ENCODE data around the gene GATD1. TPM values are rescaled to one million over a fixed set of nuclear protein-coding genes. Genes with fewer than 3 reads are reported as not detected.
A peak's percentile ranks its signal among the peaks of the same experiment; 100 is the strongest.

GATD1 gene
- total and polyA plus RNA-seq, 9 of the 15 experiments (the other 6 are each of a cell fraction or from before 2014, with no cell fraction given): 2.8 to 144 (median 36.9) TPM

GRCh38 chr11:809287-810039 lies 32.2 kb upstream of the GATD1 start, which contains the start of gene RPLP2 (continued):
- TF ChIP-seq ADNP (tag; IDR thresholded peaks at IDR 0.05): no peak
- 0 out of 2 replicates have a peak, but pooled peaks have one; percentile 33 for TF ChIP-seq ZNF175 (CRISPR knock-in tag; IDR thresholded peaks at IDR 0.05; ENCODE audit: low read depth)
- no peak for TF ChIP-seq RNF219 (CRISPR knock-in tag; IDR thresholded peaks at IDR 0.05)
- TF ChIP-seq MLX (CRISPR knock-in tag; conservative IDR thresholded peaks at IDR 0.05): 0 out of 4 replicates have a peak, but pooled peaks of 1 of the 2 experiments have one; percentile 47
- TF ChIP-seq FOXP4 (CRISPR knock-in tag; IDR thresholded peaks at IDR 0.05; ENCODE audit: borderline replicate concordance): peak; percentile 87
- TF ChIP-seq MTA2 (IDR thresholded peaks at IDR 0.05; ENCODE audit: low read depth): no peak
- TF ChIP-seq ZNF668 (CRISPR knock-in tag; IDR thresholded peaks at IDR 0.05): no peak
- peak; percentile 50 for TF ChIP-seq FOS (IDR thresholded peaks at IDR 0.05; ENCODE audit: extremely low read depth, insufficient read length)
- peak; percentile 86 for TF ChIP-seq SAP30 (IDR thresholded peaks at IDR 0.05; ENCODE audit: borderline replicate concordance, insufficient read depth, low read depth, low read length, poor library complexity, severe bottlenecking)
- TF ChIP-seq ZNF57 (CRISPR knock-in tag; IDR thresholded peaks at IDR 0.05): no peak
- peak; percentile 96 for TF ChIP-seq ATF7 (IDR thresholded peaks at IDR 0.05)
- TF ChIP-seq ETV5 (CRISPR knock-in tag; IDR thresholded peaks at IDR 0.05; ENCODE audit: low read depth): peak; percentile 94
- peak; percentile 51 to 71; a peak in 3 of 4 replicates for TF ChIP-seq SRF (CRISPR knock-in tag; IDR thresholded peaks at IDR 0.05)
- TF ChIP-seq, protein P1, sequence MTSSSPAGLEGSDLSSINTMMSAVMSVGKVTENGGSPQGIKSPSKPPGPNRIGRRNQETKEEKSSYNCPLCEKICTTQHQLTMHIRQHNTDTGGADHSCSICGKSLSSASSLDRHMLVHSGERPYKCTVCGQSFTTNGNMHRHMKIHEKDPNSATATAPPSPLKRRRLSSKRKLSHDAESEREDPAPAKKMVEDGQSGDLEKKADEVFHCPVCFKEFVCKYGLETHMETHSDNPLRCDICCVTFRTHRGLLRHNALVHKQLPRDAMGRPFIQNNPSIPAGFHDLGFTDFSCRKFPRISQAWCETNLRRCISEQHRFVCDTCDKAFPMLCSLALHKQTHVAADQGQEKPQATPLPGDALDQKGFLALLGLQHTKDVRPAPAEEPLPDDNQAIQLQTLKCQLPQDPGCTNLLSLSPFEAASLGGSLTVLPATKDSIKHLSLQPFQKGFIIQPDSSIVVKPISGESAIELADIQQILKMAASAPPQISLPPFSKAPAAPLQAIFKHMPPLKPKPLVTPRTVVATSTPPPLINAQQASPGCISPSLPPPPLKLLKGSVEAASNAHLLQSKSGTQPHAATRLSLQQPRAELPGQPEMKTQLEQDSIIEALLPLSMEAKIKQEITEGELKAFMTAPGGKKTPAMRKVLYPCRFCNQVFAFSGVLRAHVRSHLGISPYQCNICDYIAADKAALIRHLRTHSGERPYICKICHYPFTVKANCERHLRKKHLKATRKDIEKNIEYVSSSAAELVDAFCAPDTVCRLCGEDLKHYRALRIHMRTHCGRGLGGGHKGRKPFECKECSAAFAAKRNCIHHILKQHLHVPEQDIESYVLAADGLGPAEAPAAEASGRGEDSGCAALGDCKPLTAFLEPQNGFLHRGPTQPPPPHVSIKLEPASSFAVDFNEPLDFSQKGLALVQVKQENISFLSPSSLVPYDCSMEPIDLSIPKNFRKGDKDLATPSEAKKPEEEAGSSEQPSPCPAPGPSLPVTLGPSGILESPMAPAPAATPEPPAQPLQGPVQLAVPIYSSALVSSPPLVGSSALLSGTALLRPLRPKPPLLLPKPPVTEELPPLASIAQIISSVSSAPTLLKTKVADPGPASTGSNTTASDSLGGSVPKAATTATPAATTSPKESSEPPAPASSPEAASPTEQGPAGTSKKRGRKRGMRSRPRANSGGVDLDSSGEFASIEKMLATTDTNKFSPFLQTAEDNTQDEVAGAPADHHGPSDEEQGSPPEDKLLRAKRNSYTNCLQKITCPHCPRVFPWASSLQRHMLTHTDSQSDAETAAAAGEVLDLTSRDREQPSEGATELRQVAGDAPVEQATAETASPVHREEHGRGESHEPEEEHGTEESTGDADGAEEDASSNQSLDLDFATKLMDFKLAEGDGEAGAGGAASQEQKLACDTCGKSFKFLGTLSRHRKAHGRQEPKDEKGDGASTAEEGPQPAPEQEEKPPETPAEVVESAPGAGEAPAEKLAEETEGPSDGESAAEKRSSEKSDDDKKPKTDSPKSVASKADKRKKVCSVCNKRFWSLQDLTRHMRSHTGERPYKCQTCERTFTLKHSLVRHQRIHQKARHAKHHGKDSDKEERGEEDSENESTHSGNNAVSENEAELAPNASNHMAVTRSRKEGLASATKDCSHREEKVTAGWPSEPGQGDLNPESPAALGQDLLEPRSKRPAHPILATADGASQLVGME (CRISPR knock-in tag; IDR thresholded peaks at IDR 0.05): no peak
- no peak for TF ChIP-seq TCF7 (IDR thresholded peaks at IDR 0.05; ENCODE audit: borderline replicate concordance)

Measured in K562 (cell line).